ENCODE data around the gene SPRR2B.
A peak's percentile ranks its signal among the peaks of the same experiment; 100 is the strongest.
"Not testable (repeated sequence)": the region's sequence is repeated elsewhere in the genome, so short reads cannot be mapped to it uniquely, and the experiment has no call there.

SPRR2B gene

DNA sequence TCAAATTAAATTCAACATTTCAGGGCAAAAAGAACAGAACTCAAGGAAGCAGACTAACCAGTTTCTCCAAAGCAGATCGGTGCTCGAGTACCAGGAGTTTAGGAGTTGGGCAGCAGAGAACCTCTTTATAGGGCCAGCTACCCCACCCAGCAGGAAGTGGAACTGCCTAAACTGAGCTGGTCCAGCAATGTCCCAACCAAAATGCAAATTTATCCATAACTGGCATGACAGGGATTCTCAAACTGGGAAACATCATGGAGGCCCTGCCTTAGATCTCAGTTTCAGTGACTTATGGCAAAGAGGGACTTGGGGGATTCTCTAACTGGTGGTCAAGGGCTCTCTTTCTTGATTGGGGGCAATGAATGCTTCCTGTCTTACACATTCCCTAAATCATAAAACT is at the start of gene SPRR2B:
TSS of gene SPRR2B (minus strand) at position 101 of the 400 bp plus-strand sequence. CDS start 772 bp downstream, outside the sequence.
- no peak for FAIRE-seq
- DNase-seq (ENCODE audit: low spot score) = no peak

GRCh38 chr1:153120945-153121344 is 49.5 kb upstream of the SPRR2B start:
- FAIRE-seq (no peak), DNase-seq (ENCODE audit: low spot score) (no peak)

- no peak for FAIRE-seq
- DNase-seq (ENCODE audit: low spot score) = no peak
Measured at GRCh38 chr1:153119491-153119971, 48.1 kb upstream of the SPRR2B start.

DNA sequence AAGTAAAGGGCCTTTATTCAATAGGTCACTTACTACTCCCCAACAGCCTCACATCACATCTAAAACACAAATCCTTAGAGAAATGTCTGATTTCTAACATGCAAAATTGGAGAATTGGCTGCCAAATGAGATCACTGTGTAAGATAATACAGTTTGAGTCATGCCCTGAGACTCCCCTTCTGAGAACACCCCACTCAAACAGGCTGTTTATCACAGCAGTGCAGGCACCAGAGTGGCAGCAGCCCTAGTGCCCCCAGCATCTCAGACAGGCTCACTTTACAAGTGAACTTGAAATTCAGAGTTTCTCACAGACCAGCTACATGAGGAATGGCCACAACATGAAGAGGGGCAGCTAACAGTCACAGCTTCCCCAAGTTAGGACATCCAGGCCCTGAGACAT is 43.9 kb upstream of the SPRR2B start:
- not testable (repeated sequence) for FAIRE-seq; DNase-seq (ENCODE audit: low spot score)

GRCh38 chr1:153113416-153113815 is 42.0 kb upstream of the SPRR2B start, which contains the start of gene SPRR2F:
Gene SPRR2F (minus strand): TSS chr1:153113516. CDS start chr1:153112733, 783 bp downstream.
- DNase-seq (ENCODE audit: low spot score) (no peak), FAIRE-seq (no peak)

DNA sequence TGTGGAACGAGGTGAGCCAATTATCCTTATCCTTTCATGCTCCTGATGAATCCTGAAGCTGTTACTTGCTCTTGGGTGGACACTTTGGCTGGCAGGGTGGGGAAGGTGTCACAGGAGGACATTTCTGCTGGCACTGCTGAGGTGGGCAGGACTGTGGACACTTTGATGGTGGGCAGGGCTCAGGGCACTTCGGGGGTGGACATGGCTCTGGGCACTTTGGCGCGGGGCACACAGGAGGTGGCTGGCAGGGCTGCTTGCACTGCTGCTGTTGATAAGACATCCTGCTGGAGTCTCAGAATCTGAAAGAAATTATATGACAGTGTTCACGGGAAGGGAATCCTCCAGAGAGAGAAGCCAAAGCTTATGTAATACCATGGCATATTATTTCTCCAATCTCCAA is 41.0 kb upstream of the SPRR2B start:
- FAIRE-seq = not testable (repeated sequence)

GRCh38 chr1:153100245-153100644 is 28.8 kb upstream of the SPRR2B start:
- peak; percentile 33 for DNase-seq (ENCODE audit: low spot score)
- no peak for FAIRE-seq

More for the DNA sequence above, 41.0 kb upstream of the SPRR2B start:
- not testable (repeated sequence) for DNase-seq (ENCODE audit: low spot score)

GRCh38 chr1:153099461-153100045 is 28.1 kb upstream of the SPRR2B start:
- DNase-seq (ENCODE audit: low spot score) = no peak
- FAIRE-seq = no peak

DNA sequence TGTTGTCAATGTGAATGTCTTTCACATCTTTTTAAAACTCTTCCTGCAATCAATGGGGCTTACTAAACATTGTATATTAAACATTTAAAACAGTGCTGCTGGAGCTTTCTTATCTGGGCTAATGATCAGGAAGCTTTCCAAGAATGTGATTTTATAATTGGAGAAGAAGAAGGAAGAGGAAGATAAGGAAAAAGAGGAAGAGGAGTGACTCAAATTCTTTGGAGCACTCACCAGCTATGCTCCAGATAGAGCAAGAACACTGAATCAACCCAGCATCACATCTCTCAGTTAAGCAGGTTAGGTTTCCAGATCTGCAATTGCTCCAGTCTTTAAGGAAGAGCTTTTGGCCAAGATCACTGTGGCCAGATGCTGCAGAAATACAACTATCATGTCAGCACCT is 24.4 kb upstream of the SPRR2B start:
- DNase-seq (ENCODE audit: low spot score) = no peak
- FAIRE-seq = no peak

GRCh38 chr1:153094426-153094825 is 23.0 kb upstream of the SPRR2B start, which contains the start of gene SPRR2E:
Gene SPRR2E (minus strand): TSS chr1:153094526. CDS start chr1:153093751, 775 bp downstream.
- FAIRE-seq (no peak), DNase-seq (ENCODE audit: low spot score) (no peak)

DNA sequence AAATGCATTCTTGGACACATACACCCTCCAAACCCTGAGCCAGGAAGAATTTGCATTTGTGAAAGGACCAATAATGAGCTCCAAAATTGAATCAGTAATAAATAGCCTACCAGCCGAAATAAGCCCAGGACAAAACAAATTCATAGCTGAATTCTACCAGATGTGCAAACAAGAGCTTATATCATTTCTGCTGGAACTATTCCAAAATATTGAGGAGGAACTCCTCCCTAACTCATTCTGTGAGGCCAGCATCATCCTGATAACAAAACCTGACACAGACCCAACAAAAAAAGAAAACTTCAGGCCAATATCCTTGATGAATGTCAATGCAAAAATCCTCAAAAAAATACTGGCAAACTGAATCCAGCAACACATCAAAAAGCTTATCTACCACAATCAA is 16.2 kb upstream of the SPRR2B start:
- FAIRE-seq = no peak
- no peak for DNase-seq (ENCODE audit: low spot score)

DNA sequence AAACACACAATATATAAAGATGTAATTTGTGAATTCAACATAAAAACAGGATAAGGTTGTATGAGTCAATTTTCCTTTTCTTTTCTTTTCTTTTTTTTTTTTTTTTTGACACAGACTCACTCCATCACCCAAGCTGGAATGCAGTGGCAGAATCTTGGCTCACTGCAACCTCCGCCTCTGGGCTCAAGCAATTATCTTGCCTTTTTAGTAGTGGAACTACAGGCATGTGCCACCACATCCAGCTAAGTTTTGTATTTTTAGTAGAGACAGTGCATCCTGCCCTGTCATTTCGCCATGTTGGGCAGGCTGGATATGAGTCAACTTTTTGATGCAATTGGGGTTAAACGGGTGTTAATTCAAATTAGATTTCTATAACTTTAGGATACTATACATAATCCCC is 10.3 kb upstream of the SPRR2B start:
- no peak for FAIRE-seq
- DNase-seq (ENCODE audit: low spot score) = no peak

- DNase-seq (ENCODE audit: low spot score) (no peak), FAIRE-seq (no peak)
Measured at GRCh38 chr1:153072806-153073726, 1.7 kb upstream of the SPRR2B start.

DNA sequence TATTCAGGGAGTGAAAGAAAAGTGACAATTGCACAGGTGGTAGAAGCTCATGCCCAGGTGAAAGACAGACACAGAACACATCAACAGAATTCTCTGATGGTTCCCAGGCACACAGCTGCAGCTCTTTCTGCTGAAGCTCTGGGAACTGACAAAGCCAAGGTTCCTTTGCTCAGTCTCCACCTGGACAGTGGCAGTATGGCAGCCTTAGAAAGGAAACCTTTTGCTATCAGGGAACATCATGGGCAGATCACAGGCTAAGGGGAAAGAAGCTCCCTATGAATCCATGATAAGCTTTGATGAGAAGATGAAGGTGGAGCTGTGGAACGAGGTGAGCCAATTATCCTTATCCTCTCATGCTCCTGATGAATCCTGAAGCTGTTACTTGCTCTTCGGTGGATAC is 1.2 kb downstream of the SPRR2B start:
- DNase-seq (ENCODE audit: low spot score) = no peak
- FAIRE-seq = no peak

DNA sequence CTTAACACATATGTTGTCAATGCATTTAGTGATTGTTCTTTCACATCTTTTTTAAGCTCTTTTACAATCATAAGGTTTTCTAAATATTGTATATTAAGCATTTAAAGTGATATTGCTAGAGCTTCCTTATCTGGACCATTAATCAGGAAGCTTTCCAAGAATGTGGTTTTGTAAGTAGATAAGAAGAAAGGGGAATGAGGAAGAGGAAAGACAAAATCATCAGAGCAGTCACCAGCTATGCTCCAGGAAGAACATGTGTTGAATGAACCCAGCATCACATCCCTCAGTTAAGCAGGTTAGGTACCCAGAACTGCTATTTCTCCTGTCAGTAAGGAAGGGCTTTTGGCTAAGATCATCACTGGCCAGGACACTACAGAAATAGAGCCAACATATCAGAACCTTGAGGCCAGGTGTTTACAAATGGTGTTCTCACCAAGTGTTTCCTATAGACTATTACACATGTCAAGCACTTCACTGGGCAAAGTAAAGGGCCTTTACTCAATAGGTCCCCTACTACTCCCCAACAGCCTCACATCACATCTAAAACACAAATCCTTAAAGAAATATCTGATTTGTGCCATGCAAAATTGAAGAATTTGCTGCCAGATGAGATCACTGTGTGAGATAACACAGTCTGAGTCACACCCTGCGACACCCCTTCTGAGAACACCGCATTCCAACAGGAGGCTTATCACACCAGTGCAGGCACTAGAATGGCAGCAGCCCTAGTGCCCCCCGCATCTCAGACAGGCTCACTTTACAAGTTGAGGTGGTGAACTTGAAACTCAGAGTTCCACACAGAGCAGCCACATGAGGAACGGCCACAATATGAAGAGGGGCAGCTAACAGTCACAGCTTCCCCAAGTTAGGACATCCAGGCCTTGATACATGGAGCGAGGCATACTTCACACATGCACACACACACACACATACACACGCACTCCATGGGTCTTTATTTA is 12.3 kb downstream of the SPRR2B start:
- no peak for DNase-seq (ENCODE audit: low spot score)
- no peak for FAIRE-seq

DNA sequence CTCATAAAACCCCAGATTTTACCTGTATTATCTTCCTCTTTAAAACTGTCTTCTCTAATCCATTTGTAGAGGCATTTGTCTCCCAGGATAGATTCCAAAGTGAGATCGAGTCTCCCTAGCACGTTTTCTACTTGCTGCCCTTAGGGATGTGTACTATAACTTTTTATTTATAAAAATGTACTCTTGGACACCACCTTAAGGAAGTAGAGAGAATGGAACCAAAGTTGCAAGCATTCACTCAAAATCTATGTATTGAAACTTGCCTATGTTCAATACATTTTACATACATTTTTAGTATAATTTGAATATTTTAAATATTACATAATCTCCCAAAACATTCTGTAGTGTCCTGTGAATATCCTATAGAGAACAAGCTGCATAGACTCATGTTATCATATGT is 13.3 kb downstream of the SPRR2B start:
- no peak for FAIRE-seq
- DNase-seq (ENCODE audit: low spot score) = no peak

DNA sequence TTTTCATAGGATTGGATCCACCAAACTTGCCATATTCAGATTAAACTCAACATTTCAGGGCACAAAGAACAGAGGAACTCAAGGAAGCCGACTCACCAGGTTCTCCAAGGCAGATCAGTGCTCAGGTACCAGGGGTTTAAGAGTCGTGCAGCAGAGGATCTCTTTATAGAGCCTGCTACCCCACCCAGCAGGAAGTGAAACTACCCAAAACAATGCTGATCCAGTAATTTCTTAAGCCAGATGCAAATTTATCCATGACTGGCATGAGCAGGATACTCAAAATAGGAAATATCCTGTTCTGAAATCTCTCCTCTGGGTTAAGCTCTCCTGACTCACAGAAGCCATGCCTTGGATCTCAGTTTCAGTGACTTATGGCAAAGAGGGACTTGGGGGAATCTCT is 14.0 kb downstream of the SPRR2B start, which contains the start of gene SPRR2A:
TSS of gene SPRR2A (minus strand) at position 138 of the 400 bp plus-strand sequence. CDS start 777 bp downstream, outside the sequence.
- DNase-seq (ENCODE audit: low spot score) (no peak), FAIRE-seq (no peak)

GRCh38 chr1:153056111-153056510 is 15.3 kb downstream of the SPRR2B start:
- not testable (repeated sequence) for FAIRE-seq; DNase-seq (ENCODE audit: low spot score)

- DNase-seq (ENCODE audit: low spot score) (no peak), FAIRE-seq (no peak)
Measured at GRCh38 chr1:153049211-153049610, 22.2 kb downstream of the SPRR2B start.

- DNase-seq (ENCODE audit: low spot score) = no peak
- no peak for FAIRE-seq
Measured at GRCh38 chr1:153040950-153041631, 30.3 kb downstream of the SPRR2B start, which contains the start of gene SPRR2D. Gene SPRR2D (minus strand): TSS chr1:153041120. CDS start chr1:153040346, 774 bp downstream.
